GM19468 (cell line): Measurements from ENCODE around the gene SULT1C4.
"Not testable (repeated sequence)": the region's sequence is repeated elsewhere in the genome, so short reads cannot be mapped to it uniquely, and the experiment has no call there.

Experiments
- ATAC-seq: cut with Tn5 transposase; IDR thresholded peaks from one replicate; pipeline ENCODE4 v1.9.1; 2021; ENCODE audit warnings: mild to moderate bottlenecking, moderate library complexity, moderate number of reproducible peaks; ENCODE audit not compliant: unreplicated experiment; ENCODE audit errors: extremely low read depth

Gene SULT1C4

DNA sequence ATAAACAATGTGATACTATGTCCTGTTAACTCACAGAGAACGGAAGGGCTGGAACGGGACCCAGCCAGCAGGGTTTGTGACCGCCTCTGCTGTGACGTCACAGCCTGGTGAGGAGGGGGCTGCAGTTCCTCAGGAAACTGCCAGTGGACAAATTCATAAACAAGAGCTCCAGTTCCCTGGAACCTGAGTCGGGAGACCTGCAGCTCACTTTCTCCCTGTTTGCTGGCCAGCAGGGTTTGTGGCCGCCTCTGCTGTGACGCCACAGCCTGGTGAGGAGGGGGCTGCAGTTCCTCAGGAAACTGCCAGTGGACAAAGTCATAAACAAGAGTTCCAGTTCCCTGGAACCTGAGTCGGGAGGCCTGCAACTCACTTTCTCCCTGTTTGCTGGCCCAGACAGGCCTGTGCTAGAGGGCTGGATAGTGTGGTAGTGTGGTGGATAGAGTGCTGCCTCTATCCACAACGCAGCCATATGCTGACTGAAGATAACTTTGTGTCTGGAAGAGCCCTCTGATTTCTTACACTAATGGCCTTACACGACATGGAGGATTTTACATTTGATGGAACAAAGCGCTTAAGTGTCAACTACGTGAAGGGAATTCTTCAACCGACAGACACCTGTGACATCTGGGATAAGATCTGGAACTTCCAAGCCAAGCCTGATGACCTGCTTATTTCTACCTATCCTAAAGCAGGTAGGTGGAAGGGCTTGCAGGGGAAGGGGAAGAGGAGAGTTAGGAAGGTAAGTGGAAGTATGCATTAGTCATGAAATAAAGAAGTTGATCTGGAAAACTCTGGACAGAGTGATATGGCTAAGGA is at the start of gene SULT1C4:
SULT1C4 (plus strand) TSS at position 140 of the 816 bp plus-strand sequence; CDS start at position 524, 384 bp downstream.
- no peak for ATAC-seq

GRCh38 chr2:108329771-108330170 is 48.0 kb upstream of the SULT1C4 start:
- no peak for ATAC-seq

- no peak for ATAC-seq
Measured at GRCh38 chr2:108330979-108331378, 46.8 kb upstream of the SULT1C4 start.

DNA sequence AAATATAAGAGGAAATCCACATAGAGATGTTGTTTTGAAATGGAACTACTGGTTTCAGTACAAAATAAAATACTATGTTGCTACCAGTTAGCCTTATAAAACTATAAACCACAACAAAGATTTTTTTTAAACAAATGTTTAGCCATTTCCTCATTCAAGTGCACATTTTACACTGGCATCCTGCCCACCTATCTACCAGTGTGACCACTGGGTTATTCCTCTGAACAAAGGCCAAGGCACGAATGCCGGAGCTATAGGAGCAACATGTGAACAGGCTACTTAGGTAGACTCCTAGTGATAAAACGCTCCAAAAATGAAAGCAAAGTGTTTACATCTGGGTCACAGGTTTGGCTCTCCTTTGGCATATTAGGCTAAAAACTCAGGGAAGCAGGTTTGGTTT is 31.8 kb upstream of the SULT1C4 start:
- no peak for ATAC-seq

DNA sequence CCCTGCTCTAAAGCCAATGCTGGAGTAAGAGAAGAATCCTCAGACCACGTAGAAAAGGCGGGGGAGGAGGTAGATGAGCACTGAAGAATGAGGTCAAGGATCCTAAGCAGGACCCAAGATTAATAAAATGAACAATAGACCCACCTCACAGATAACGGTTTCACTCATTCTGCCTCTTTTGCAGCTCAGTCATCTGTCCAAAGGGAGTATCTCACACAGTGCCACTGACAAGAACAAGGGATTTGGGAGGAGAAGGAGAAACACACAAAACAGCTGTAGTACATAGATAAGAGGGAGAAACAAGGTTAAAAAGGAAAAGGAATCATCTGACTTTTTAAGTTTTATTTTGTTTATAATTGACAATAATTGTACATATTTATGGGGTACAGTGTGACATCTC is 30.9 kb upstream of the SULT1C4 start:
- ATAC-seq = no peak

GRCh38 chr2:108347786-108348185 is 30.0 kb upstream of the SULT1C4 start:
- no peak for ATAC-seq

GRCh38 chr2:108348816-108349570 is 28.8 kb upstream of the SULT1C4 start:
- ATAC-seq = no peak

DNA sequence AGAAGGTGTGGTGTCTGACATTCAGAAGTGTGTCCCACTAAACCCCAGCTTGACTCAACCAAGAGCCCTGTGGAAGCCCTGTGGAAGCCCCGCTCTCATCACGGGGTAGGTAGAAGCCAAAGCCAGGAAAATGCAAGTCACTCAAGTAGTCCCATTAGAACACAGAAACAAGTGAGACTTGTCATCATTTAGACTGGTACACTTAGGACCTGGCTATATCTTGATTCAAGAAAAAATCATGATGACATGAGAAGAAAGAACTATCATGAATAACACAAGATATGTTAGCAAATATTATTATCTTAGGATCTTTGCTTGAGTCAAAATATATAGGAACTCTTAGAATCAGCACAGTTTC is 28.2 kb upstream of the SULT1C4 start:
- no peak for ATAC-seq

- no peak for ATAC-seq
Measured at GRCh38 chr2:108351889-108352288, 25.9 kb upstream of the SULT1C4 start.

GRCh38 chr2:108354136-108354535 is 23.6 kb upstream of the SULT1C4 start:
- ATAC-seq = no peak

DNA sequence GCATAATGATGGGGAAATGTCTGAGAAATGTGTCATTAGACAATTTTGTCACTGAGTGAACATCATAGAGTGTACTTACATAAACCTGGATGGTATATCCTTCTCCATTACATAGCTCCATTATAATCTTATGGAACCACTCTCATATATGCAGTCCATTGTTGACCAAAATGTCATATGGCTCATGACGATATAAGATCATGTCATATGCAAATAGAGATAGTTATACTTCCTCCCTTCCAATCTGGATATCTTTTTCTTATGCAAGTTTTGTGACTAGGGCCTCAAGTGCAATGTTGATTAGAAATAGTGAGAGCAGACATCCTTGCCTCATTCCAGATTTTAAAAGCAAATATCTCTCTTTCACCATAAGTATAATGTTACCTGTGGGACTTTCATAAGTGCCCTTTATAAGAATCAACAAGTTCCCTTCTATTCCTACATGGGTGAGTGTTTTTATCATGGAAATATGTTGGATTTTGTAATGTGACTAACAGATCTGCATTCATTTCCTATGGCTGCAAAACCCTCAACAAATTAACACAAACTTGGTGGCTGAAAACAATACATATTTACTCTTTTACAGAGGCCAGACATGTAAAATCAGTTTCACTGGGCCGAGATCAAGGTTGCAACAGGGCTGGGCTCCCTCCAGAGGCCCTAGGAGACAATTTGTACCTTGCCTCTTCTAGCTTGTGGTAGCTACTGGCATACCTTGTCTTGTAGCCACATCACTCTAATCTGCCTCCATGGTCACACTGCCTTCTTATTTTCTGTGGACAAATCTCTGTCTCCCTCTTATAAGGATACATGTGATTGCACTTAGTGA is 21.6 kb upstream of the SULT1C4 start:
- ATAC-seq = no peak

- not testable (repeated sequence) for ATAC-seq
Measured at GRCh38 chr2:108359336-108359735, 18.4 kb upstream of the SULT1C4 start.

- no peak for ATAC-seq
Measured at GRCh38 chr2:108360776-108361468, 16.8 kb upstream of the SULT1C4 start.

GRCh38 chr2:108363024-108363907 is 14.5 kb upstream of the SULT1C4 start:
- ATAC-seq = no peak

- ATAC-seq = no peak
Measured at GRCh38 chr2:108363908-108364225, 13.9 kb upstream of the SULT1C4 start.

- ATAC-seq = no peak
Measured at GRCh38 chr2:108364676-108365297, 13.0 kb upstream of the SULT1C4 start.

DNA sequence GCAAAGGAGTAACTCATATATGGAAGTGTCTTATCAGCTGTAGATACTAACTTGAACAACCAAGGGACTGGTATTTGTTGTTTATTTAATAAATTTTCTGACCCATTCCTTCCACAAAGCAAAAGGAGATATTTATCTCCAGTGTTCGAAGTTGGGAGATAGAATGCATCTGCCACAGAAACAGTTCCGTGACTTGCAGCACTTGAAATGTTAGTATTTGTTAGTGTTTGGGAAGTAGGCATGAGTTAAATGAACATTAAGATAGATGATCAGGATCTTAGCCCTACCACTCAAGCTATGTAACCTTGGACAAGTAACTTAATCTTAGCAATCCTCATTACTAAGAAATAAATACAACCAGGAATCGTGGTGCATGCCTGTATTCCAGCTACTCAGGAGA is 12.1 kb upstream of the SULT1C4 start:
- no peak for ATAC-seq

GRCh38 chr2:108367014-108367413 is 10.7 kb upstream of the SULT1C4 start:
- ATAC-seq = no peak
